Spleen (tissue), 11 donors: ENCODE measurements around the gene PRKG1. TPM values are rescaled to one million over a fixed set of nuclear protein-coding genes. Genes with fewer than 3 reads are reported as not detected.

Experiments
- DNase-seq: peaks from one replicate; pipeline ENCODE4 v3.0.0-alpha.2; 2020
- H3K27ac ChIP-seq, 8 donors: fragments of 200-600 bp; sonication (generic) in 7 of 8; 1 replicate in 4 of 8; 2 replicates in 4 of 8; pipeline versions ENCODE4 v1.5.0 to v1.8.0; 2016 to 2021; ENCODE audit warnings: inconsistent platforms in 4 of 8, mild to moderate bottlenecking in 4 of 8, moderate library complexity in 1 of 8
- H3K27me3 ChIP-seq, 7 donors: fragments of 200-600 bp; sonication (generic) in 6 of 7; replicated peaks in 1 of 7; 1 replicate in 4 of 7; 2 replicates in 3 of 7; pipeline versions ENCODE4 v1.5.0 to v1.8.0; 2016 to 2021; ENCODE audit warnings: inconsistent platforms in 3 of 7, mild to moderate bottlenecking in 1 of 7
- H3K36me3 ChIP-seq, 6 donors: fragments of 200-600 bp; sonication (generic) in 5 of 6; 1 replicate in 4 of 6; 2 replicates in 2 of 6; pipeline versions ENCODE4 v1.5.0 to v1.8.0; 2016 to 2021; ENCODE audit warnings: inconsistent platforms in 2 of 6
- H3K4me1 ChIP-seq, 6 donors: fragments of 200-600 bp; sonication (generic) in 5 of 6; 1 replicate in 3 of 6; 2 replicates in 3 of 6; pipeline versions ENCODE4 v1.5.0 to v1.8.0; 2016 to 2021; ENCODE audit warnings: inconsistent platforms in 3 of 6
- H3K4me3 ChIP-seq, 8 donors: fragments of 200-600 bp; sonication (generic) in 7 of 8; 1 replicate in 4 of 8; 2 replicates in 4 of 8; pipeline versions ENCODE4 v1.5.0 to v1.8.0; 2016 to 2021; ENCODE audit warnings: inconsistent platforms in 4 of 8, mild to moderate bottlenecking in 4 of 8, moderate library complexity in 2 of 8
- H3K9me3 ChIP-seq, 8 donors: fragments of 200-600 bp; sonication (generic) in 7 of 8; 1 replicate in 4 of 8; 2 replicates in 4 of 8; pipeline versions ENCODE4 v1.5.0 to v1.8.0; 2016 to 2021; ENCODE audit warnings: inconsistent platforms in 4 of 8
- CTCF ChIP-seq, 11 experiments: fragments of 200-600 bp in 7 of 11; fragments of 450-650 bp in 4 of 11; sonication (generic) in 4 of 11; IDR thresholded peaks in 8 of 11; conservative IDR thresholded peaks in 3 of 11; 1 replicate in 7 of 11; 2 replicates in 4 of 11; pipeline versions ENCODE4 v1.4.0 to v1.8.0; 2016 to 2021; ENCODE audit warnings: antibody characterized with exemption in 11 of 11, inconsistent platforms in 4 of 11, mild to moderate bottlenecking in 1 of 11
- POLR2A ChIP-seq, 3 donors: fragments of 450-650 bp; IDR thresholded peaks; one replicate each; pipeline ENCODE4 v1.5.1; 2017; ENCODE audit warnings: antibody characterized with exemption in 3 of 3, mild to moderate bottlenecking in 1 of 3
- POLR2AphosphoS5 ChIP-seq, 3 donors: sonication (generic); formaldehyde crosslinking; IDR thresholded peaks; one replicate each; pipeline ENCODE4 v1.5.1; 2017; ENCODE audit warnings: antibody characterized with exemption in 3 of 3
- WGBS, 5 donors: extraction: QIAGEN DNeasy Blood & Tissue Kit in 3 of 5; methylation state at CpG; one replicate each; pipeline versions ENCODE4 v1.1.5 to v1.1.7; 2013 to 2018; 5-methylcytosine and 5-hydroxymethylcytosine counted together
- intact Hi-C: fragments of 100-400 bp; cut with DNase I; formaldehyde crosslinking; loops from one replicate; pipeline ENCODE4 v1.15.0; 2023; ENCODE audit warnings: low total_unique reads
- polyA plus RNA-seq, 3 donors: library from polyadenylated mRNA; stranded (reverse); fragments of 200-250 nt; gene quantifications; one replicate each; pipeline ENCODE4 v1.2.1, GENCODE V29; 2013
- total RNA-seq, 7 donors: library from RNA; depleted of rRNA in 3 of 7; stranded (reverse); fragments of >200 nt in 3 of 7; fragmentation: NEBNext Ultra II Directional in 4 of 7; extraction: Animal tissue kit (Norgen Biotek cat#: 25700) in 4 of 7; gene quantifications; one replicate each; pipeline versions ENCODE4 v1.1.0 to v1.2.1, GENCODE V29; 2016 to 2021
- donor health status: healthy with polysubstance abuse.
- donor health status: DM: no; HTN: no; CAD: no; lungs with moderate emphysema.
- donor health status: DM: no; HTN: no; CAD: no.
- donor health status: Bipolar disorder and iron deficiency.
- donor health status: healthy.
- donor health status: DM: no; HTN: no; CAD: no.
- donor health status: DM: yes; HTN: yes; CAD: no.

PRKG1 gene
- total and polyA plus RNA-seq, 10 donors: 0.65 to 10.5 (median 7.2) TPM

GRCh38 chr10:51786684-51787035 is 712.4 kb downstream of the PRKG1 start:
- TF ChIP-seq POLR2A (IDR thresholded peaks at IDR 0.05) (no peak), POLR2AphosphoS5 (IDR thresholded peaks at IDR 0.05) (no peak), CTCF (IDR thresholded peaks at IDR 0.05 in 8 of 11, conservative IDR thresholded peaks at IDR 0.05 in 3 of 11) (no peak)
- Histone ChIP-seq H3K36me3 (no peaks in the 10 kb centered on the region), H3K9me3 (peaks cover 0 to 7% (median 3%) of the 10 kb centered on the region in 8 donors), H3K27me3 (no peaks in the 10 kb centered on the region), H3K4me3 (no peak overlapping the region), H3K27ac (no peak overlapping the region), H3K4me1 (no peaks in the 10 kb centered on the region)
- 82 to 93% (median 87%) methylated on average over 1 of the region's 1 CpG for WGBS, 5 donors
- no peak for DNase-seq
- intact Hi-C loops: no loop called here

DNA sequence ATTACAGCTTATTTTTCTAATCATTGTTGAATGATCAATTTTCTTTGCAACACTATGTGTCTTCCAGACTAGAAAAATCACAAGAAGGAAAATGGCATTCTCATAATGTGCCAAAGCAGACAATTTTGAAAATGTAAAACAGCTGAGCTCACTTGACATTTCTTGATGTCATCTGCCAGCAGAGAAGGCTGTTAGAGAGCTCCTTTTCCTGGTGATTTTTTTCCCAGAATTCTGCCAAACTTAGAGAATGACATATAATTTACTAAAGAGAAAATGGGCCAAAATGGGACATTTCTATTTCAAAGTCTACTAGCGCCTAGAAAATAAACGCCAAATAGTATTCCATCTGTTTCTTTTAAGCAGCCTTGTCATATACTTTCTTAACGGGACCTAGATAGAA is 714.0 kb downstream of the PRKG1 start:
- H3K4me1 ChIP-seq: no peaks in the 10 kb centered on the region

DNA sequence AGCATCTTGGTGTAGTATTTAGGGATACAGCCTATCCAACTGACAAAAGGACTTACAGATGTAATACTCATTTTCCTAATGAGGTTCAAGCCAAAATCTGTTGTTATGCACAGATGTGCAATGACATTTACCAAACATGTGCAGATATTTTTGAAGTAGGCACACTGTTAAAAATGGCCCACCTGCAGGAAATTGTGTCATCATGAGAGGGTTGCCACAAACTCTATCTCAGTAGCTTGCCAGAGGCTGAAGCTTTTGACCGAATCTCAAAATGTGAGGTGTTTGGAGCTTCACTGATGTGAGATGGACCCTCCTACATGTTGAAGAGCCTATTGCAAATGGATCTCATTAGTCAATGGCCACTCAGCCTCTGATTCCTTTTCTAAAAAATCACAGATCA is 714.8 kb downstream of the PRKG1 start:
- Histone ChIP-seq H3K27ac (no peak overlapping the region), H3K4me3 (no peak overlapping the region), H3K9me3 (peaks cover 3 to 32% (median 28%) of the 10 kb centered on the region in 8 donors), H3K27me3 (no peaks in the 10 kb centered on the region), H3K4me1 (no peaks in the 10 kb centered on the region), H3K36me3 (no peaks in the 10 kb centered on the region)
- WGBS, 5 donors: 68 to 89% (median 77%) methylated on average over 1 of the region's 1 CpG
- no peak for DNase-seq
- intact Hi-C loops: no loop called here
- TF ChIP-seq CTCF (IDR thresholded peaks at IDR 0.05 in 8 of 11, conservative IDR thresholded peaks at IDR 0.05 in 3 of 11) (no peak), POLR2AphosphoS5 (IDR thresholded peaks at IDR 0.05) (no peak), POLR2A (IDR thresholded peaks at IDR 0.05) (no peak)

More for the DNA sequence above, 714.0 kb downstream of the PRKG1 start:
- no peak for DNase-seq
- H3K9me3 ChIP-seq: peaks cover 0 to 23% (median 19%) of the 10 kb centered on the region in 8 donors
- H3K27me3 ChIP-seq: no peaks in the 10 kb centered on the region
- 77 to 86% (median 78%) methylated on average over 3 of the region's 3 CpGs for WGBS, 5 donors
- no peak overlapping the region for H3K4me3 ChIP-seq
- no peaks in the 10 kb centered on the region for H3K36me3 ChIP-seq
- no peak for TF ChIP-seq POLR2AphosphoS5 (IDR thresholded peaks at IDR 0.05)
- TF ChIP-seq POLR2A (IDR thresholded peaks at IDR 0.05): no peak
- no peak for TF ChIP-seq CTCF (IDR thresholded peaks at IDR 0.05 in 8 of 11, conservative IDR thresholded peaks at IDR 0.05 in 3 of 11)
- intact Hi-C loops: no loop called here
- H3K27ac ChIP-seq: peak overlapping the region in 1 of 8 donors; percentile 4

DNA sequence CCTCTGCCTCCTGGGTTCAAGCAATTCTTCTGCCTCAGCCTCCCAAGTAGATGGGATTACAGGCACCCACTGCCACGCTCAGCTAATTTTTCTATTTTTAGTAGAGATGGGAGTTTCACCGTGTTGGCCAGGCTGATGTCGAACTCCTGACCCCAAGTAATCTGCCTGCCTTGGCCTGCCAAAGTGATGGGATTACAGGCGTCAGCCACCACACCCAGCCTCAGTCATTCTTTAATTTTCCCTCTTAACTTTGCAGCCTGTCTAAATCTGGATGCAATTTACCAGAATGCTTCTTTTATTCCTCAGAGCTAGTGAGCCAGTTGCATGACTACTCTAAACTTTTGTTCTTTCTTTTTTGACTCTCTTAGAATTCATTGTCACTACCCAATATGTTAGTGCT is 715.6 kb downstream of the PRKG1 start:
- 72 to 81% (median 73%) methylated on average over 4 of the region's 4 CpGs for WGBS, 5 donors
- TF ChIP-seq POLR2A (IDR thresholded peaks at IDR 0.05): no peak
- TF ChIP-seq POLR2AphosphoS5 (IDR thresholded peaks at IDR 0.05): no peak
- TF ChIP-seq CTCF (IDR thresholded peaks at IDR 0.05 in 8 of 11, conservative IDR thresholded peaks at IDR 0.05 in 3 of 11): no peak

More for the DNA sequence above, 715.6 kb downstream of the PRKG1 start:
- H3K36me3 ChIP-seq: no peaks in the 10 kb centered on the region
- H3K4me1 ChIP-seq: no peaks in the 10 kb centered on the region
- intact Hi-C loops: no loop called here
- no peak overlapping the region for H3K27ac ChIP-seq
- H3K9me3 ChIP-seq: peaks cover 3 to 39% (median 30%) of the 10 kb centered on the region in 8 donors
- DNase-seq: no peak
- no peaks in the 10 kb centered on the region for H3K27me3 ChIP-seq
- no peak overlapping the region for H3K4me3 ChIP-seq
